ENCODE results near the gene MMP12. TPM values are rescaled to one million over a fixed set of nuclear protein-coding genes. Genes with fewer than 3 reads are reported as not detected.

MMP12 gene
- total and polyA plus RNA-seq, 2 donors (not counting 3 experiments of a cell fraction or from before 2014, with no cell fraction given) = not detected

DNA sequence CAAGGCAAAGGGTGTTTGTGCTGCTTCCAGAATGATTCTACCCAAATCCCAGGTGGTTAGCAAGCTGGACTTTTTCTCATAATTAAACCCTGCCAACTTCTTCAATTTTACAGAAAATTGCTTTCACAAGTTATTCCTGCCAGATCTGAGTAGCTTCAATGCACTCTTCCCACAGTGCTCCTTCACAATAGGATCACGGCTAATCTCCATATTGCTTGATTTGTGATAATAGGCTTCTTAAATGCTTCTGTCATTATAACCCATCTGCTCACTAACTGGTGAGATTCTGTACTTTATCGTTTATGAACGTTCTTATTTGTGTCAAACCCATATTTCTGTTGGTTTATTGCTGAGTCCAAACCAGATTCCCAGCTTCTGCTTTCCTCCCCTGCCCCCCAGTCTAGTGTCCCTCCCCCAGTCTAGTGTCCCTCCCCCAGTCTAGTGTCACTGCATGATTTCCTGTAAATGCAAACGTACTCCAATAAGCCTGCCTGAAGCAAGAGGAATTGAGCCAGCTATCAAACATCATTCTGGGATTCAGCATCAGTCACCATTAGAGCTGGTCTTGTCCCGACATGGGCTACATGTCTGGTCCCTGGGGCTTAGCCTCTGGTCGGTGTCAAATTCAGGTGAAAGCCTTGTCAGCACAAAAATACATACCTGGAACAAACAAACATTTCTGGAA, 45.3 kb downstream of the MMP12 start:
- H3K4me2 ChIP-seq (ENCODE audit: insufficient read depth, low read length) = no peak overlapping the region

More for the DNA sequence above, 45.3 kb downstream of the MMP12 start:
- intact Hi-C loops (cut with micrococcal nuclease) = no loop called here
- Histone ChIP-seq H3K27me3 (ENCODE audit: control insufficient read depth in 2 of 2, insufficient read depth in 2 of 2, low read length in 2 of 2) (peaks cover 5 to 7% of the 10 kb centered on the region in 2 experiments), H3K79me2 (ENCODE audit: control insufficient read depth, insufficient read depth, low read length) (no peaks in the 10 kb centered on the region), H3K9me3 (replicated peaks; ENCODE audit: control insufficient read depth, insufficient read depth, low read length) (no peaks in the 10 kb centered on the region), H3K4me1 (ENCODE audit: control insufficient read depth, extremely low read depth, insufficient read depth, low read length) (no peaks in the 10 kb centered on the region), H3K27ac (ENCODE audit: insufficient read depth, low read depth, low read length) (no peak overlapping the region), H3K36me3 (ENCODE audit: control insufficient read depth in 2 of 2, extremely low read depth in 1 of 2, insufficient read depth in 2 of 2, low read length in 2 of 2) (no peaks in the 10 kb centered on the region), H4K20me1 (replicated peaks; ENCODE audit: control insufficient read depth, extremely low read depth, insufficient read depth, low read length) (no peaks in the 10 kb centered on the region), H3K9ac (replicated peaks; ENCODE audit: extremely low read depth, insufficient read depth, low read length) (no peak overlapping the region), H3K4me3 (replicated peaks in 1 of 3; ENCODE audit: insufficient read depth in 1 of 3, low read depth in 1 of 3, low read length in 3 of 3) (no peak overlapping the region), H2AFZ (ENCODE audit: low read depth, low read length) (no peak overlapping the region), H3K9me1 (replicated peaks; ENCODE audit: control insufficient read depth, extremely low read depth, insufficient read depth, low read length) (no peaks in the 10 kb centered on the region)
- no peak for DNase-seq (ENCODE audit: low read depth, low spot score)
- dilution Hi-C loops (cut with MboI; ENCODE audit: extremely low pct_ligation_motif_present, low sequenced_read_pairs) = no loop called here
- TF ChIP-seq, protein P1, sequence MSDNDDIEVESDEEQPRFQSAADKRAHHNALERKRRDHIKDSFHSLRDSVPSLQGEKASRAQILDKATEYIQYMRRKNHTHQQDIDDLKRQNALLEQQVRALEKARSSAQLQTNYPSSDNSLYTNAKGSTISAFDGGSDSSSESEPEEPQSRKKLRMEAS (IDR thresholded peaks at IDR 0.05; ENCODE audit: insufficient read depth, insufficient read length) = no peak
- TF ChIP-seq POLR2AphosphoS5 (IDR thresholded peaks at IDR 0.05; ENCODE audit: insufficient read depth, low read depth, low read length) (no peak), EZH2 (IDR thresholded peaks at IDR 0.05; ENCODE audit: borderline replicate concordance, low read depth, low read length, severe bottlenecking) (no peak), GATA2 (IDR thresholded peaks at IDR 0.05; ENCODE audit: insufficient read depth, insufficient read length, low read depth, low read length) (no peak), FOS (IDR thresholded peaks at IDR 0.05; ENCODE audit: borderline replicate concordance, insufficient read depth, low read length) (no peak), POLR2A (IDR thresholded peaks at IDR 0.05; ENCODE audit: low read depth, low read length) (no peak), JUN (IDR thresholded peaks at IDR 0.05; ENCODE audit: borderline replicate concordance, insufficient read depth, insufficient read length, low read depth) (no peak), MYC (IDR thresholded peaks at IDR 0.05; ENCODE audit: low read depth, low read length) (no peak)
- TF ChIP-seq, protein P2, sequence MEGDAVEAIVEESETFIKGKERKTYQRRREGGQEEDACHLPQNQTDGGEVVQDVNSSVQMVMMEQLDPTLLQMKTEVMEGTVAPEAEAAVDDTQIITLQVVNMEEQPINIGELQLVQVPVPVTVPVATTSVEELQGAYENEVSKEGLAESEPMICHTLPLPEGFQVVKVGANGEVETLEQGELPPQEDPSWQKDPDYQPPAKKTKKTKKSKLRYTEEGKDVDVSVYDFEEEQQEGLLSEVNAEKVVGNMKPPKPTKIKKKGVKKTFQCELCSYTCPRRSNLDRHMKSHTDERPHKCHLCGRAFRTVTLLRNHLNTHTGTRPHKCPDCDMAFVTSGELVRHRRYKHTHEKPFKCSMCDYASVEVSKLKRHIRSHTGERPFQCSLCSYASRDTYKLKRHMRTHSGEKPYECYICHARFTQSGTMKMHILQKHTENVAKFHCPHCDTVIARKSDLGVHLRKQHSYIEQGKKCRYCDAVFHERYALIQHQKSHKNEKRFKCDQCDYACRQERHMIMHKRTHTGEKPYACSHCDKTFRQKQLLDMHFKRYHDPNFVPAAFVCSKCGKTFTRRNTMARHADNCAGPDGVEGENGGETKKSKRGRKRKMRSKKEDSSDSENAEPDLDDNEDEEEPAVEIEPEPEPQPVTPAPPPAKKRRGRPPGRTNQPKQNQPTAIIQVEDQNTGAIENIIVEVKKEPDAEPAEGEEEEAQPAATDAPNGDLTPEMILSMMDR (IDR thresholded peaks at IDR 0.05; ENCODE audit: extremely low read depth in 1 of 2, insufficient read depth in 1 of 2, low read depth in 1 of 2, low read length in 2 of 2) = no peak
- FAIRE-seq = no peak
- ChIA-PET POLR2A (no interaction called here), CTCF (interaction anchor here (1.0 to 1.2 kb wide), 3 partner anchors 10 to 112 kb away, joined by 3 to 4 read pairs (median 3); no protein-coding TSS in a partner anchor)
- BruUV-seq (replicated peaks) = no TSS peak
